Ureter (tissue), 1 donor: Measurements from ENCODE around the gene PRR3. TPM values are rescaled to one million over a fixed set of nuclear protein-coding genes. Genes with fewer than 3 reads are reported as not detected.

Experiments
- DNase-seq: peaks from one replicate; pipeline ENCODE4 v3.0.0-alpha.2; 2020; ENCODE audit warnings: low spot score
- total RNA-seq: library from RNA; stranded (reverse); gene quantifications from one replicate; pipeline ENCODE4 v1.2.4, GENCODE V29; 2023
- donor health status: DM: yes; HTN: yes; CAD: no.

The PRR3 gene
- total RNA-seq, 1 donor from 2014 or later = 17.3 TPM

DNA sequence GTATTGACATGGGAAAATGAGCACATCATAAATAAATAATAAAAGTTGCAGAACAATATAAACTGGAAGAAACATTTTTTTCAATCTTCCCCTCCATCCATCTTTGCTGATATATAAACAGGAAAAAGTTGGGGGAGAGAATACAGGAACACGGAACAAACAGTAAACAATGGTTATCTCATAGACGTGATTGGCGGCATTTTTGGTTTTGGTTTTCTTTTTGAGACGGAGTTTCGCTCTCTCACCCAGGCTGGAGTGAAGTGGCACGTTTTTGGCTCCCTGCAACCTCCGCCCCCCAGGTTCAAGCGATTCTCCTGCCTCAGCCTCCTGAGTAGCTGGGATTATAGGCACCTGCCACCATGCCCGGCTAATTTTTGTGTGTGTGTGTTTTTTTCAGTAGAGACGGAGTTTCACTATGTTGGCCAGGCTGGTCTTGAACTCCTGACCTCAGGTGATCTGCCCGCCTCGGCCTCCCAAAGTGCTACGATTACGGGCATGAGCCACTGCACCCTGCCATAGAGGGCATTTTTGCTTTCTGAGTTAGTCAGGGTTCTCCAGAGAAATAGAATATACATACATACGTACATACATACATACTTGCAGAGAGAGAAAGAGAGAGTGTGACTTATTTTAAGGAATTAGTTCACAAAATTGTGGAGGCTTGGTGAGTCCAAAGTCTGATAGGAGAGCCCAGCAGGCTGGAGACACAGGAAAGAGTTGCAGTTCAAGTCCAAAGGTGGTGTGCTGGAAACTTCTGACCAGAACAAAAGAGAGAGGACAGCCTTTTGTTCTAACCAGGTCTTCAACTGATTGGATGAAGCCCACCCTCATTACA is 23.4 kb upstream of the PRR3 start:
- DNase-seq = no peak

DNA sequence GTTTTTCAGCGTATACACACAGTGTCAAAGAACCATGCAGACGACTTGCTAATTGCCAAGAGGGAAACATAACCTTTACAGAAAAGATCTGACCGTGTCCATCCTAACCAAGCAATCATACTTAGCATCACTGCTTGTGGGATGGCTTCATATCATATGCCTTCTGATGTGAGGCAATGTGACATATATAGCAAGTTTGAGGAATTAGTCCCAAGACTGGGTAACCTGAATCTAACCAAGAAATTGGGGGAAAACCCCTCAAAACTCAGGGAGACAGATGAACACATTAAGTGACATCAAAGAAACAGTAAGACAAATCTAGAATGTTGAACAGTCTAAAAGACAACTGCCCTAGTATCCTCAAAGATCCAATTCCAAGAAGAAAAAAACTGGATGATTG is 19.2 kb upstream of the PRR3 start:
- DNase-seq = no peak

DNA sequence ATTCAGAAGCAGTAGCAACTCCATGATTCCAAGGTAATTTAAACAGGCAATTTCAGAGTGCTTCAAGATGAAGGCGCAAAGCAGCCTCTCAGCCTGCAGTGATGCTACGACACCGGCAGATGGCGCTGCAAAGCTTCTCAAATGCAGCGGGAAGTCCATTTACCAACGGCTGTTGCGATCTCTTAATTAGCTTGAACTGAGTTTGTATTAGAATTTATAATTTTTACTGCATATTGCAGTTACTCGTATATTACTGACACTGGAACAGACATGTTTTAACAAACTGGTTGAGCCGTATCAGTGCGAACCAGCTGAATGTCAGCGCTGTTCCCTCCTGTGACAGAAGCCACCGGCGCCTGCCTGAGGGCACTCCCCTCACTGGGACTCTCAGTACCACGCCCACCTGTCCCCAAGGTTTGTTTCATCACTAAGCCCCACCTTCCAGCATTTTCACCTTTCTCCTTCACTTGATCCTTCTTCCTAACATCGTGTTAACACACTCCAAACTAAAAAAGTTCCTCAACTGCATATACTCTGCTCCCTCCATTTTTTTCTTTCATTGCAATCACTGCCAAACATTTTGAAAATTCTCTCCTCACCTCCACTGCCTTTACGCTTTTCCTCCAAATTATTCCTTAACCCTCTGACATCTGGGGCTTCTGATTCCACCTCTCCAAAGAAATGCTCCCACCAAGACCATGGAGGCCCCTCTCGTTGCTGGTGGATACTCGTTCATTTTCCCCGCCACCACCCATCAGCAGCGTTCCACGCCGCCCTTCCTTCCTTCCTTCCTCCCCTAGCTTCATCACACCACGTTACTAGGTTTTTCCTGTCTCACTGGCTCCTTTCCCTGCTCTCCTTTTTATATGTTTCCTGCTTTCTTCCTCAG is 15.3 kb upstream of the PRR3 start:
- peak; percentile 78 for DNase-seq

GRCh38 chr6:30542404-30542725 is 14.7 kb upstream of the PRR3 start:
- no peak for DNase-seq

- no peak for DNase-seq
Measured at GRCh38 chr6:30542915-30543314, 14.2 kb upstream of the PRR3 start.

GRCh38 chr6:30543821-30544220 is 13.3 kb upstream of the PRR3 start:
- DNase-seq = no peak

DNA sequence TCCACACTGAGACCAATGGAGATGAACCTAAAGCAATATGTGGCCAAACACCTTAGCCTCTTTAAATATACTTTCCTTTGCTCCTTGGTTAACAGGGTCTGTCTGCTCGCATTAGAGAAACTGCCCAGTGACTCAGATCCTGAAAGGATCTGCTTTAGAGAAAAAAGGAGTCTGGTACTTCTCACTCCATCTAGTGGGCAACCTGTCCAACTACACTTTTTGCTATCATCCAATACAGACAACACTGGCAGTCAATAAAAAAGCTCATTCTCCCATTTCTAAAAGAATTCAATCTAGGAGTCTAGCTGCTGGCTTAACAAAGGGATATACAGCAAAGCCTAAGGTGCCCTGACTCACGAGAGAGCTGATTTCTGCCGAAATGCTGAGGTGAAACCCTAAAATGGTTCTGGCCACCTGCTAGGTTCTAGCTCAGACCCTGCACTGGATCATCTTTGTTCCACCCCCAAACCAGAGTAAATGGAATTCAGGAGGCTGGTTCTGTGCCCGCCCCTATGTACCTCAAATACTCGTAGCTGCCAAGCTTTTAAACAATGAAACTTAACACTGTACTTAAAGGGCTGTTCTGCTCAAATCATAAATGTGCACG is 12.3 kb upstream of the PRR3 start:
- DNase-seq = no peak

- DNase-seq = no peak
Measured at GRCh38 chr6:30547454-30547853, 9.6 kb upstream of the PRR3 start.

DNA sequence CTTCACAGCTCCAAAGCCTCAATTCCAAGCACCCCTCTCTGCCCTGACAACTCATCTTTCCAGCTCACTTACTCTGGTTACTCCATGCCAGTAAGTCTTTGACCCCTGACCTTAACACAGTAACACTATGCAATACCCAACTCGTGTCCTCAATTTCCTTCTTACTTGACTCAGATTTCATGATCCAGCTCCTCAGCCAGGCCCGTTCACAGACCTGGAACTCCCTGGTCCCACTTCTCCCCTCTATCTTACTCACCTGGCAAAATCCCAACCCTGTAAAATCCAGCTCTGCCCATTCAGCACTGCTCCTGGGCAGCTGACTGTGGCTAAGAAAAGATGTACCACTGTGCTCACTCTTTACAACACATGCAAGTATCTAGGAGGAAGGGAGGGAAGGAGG is 8.7 kb upstream of the PRR3 start:
- no peak for DNase-seq

- DNase-seq = no peak
Measured at GRCh38 chr6:30554404-30554803, 2.7 kb upstream of the PRR3 start.

- peak; percentile 57 for DNase-seq
Measured at GRCh38 chr6:30554962-30555815, 1.9 kb upstream of the PRR3 start.

GRCh38 chr6:30555816-30556065 is 1.4 kb upstream of the PRR3 start:
- DNase-seq = no peak

DNA sequence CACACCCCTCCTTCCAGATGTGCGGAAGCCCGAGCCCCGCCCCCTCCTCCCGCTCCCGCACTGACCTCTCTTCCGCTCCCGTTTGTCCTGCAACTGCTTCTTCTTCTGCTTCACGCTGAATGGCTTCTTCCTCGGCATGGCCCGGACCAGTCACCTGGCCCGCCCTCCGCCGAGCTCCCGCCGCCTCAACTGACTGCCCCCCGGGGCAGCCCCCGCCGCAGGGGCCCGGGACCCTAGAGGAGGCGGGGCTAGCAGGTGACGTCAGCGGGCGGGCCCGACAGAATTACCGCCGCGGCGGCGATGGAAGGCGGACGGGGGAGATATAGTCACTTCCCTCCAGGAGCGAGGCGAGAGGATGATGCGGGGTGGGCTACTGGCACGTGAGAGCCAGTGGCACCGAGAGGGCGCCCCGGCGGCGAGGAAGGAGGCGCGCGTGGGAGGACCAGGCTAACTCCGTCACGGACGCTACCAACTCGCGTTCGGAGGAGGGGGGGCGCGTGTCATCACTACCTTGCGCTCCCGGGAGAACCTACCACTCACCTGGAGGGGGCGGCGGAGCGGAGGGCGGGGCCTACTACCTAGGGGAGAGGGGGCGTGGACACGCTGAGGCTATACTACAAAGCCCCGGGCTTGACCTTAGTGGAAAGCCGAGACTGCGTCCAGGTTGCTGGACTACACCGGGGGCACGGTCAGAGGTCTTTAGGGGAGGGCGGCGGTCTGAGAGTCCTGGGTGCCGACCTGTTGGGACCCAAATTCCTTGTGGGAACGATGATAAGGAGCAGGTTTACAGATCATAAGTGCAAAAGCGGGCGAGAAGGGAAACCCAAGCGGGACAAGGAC is 809 bp upstream of the PRR3 start, which contains the start of gene GNL1:
TSS of gene GNL1 (minus strand) at position 424 of the 840 bp plus-strand sequence. CDS start at position 138, 286 bp downstream.
- DNase-seq = peak; percentile 97

DNA sequence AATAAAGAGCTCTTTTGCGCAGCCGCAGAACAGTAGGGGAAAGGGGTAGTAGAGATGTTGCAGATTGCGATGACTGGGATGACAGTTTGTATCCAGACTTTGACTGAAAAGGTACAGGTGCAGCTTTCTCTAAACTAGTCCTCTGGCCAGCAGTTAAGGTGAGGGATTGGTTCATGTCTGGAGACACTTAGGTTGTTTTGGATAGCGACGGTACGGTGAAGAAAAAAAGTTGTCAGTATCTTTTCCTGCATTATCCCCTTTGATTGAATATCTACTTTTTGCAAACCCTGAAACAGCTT is 537 bp downstream of the PRR3 start:
- DNase-seq = no peak

GRCh38 chr6:30560930-30561329 is 3.8 kb downstream of the PRR3 start:
- DNase-seq = no peak

- DNase-seq = no peak
Measured at GRCh38 chr6:30562470-30563425, 5.7 kb downstream of the PRR3 start.

DNA sequence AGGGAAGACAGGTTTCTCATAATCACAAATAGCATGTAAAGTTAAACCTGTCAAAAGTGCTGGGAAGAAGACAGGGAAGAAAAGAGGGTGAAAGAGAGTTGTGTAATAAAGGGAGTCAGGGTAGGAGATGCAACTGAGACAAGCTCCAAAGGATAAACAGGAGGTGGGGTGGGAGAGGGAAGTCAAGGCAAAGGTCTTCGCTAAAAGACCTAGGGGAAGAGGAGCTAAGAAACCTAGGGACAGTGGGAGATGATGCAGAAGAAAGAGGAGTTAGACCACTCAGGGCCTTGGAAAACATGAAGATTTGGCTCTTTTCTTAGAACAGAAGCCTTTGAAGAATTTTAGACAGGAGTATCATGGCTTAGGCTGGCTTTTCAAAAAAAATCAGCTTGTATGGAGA is 7.0 kb downstream of the PRR3 start:
- no peak for DNase-seq

DNA sequence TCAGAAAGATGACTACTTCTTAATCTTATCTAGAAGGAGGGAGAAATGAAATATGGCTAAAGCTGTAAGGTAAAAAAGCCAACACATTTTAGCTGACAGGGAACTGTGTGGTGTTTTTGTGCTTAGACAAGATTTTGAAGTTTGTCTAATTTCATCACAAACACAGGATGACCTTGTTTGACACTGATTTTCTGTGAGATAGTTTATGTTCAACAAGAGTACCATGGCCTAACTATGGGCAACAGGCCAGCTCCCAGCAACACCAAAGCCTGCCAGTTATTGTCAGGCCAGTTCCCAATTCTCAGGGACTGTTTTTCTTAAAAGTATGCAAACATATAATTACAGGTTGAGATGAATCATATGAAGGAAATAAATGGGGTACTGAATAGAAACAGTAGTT is 8.7 kb downstream of the PRR3 start:
- no peak for DNase-seq

DNA sequence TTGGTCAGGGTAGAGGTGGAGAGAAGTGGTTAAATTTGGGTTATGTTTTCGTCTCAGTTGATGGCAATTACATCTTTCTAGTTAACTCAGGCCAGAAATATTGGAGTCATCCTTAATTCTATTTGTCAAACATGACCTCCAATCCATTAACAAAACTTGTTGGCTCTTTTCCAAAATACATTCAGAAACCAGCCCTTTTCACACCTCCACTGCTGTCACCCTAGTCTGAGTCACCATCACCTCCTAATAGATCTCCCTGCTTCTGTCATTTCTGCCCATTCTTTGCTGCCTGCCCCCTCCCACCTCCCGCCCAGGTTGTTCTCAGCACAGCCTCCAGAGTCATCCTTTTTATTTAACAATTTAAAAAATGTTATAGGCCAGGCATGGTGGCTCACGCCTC is 11.2 kb downstream of the PRR3 start:
- no peak for DNase-seq

DNA sequence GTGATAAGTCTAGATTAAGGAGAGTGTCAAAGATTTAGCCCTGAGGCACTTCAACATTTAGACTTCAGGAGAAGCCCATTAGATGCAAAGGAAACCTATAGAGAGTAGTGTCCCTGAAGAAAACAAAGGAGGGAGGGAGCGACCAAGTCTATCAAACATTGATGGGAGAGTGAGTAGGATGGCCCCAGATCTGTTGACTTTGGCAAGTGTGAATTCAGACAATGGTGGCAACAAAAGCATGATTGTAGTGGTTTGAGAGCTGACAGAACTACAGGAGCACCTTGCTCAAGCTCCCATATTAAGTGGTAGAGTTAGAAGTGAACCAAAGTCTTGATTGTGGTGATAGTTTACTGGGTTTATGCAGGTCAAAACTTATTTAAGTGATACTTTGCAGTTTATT is 13.2 kb downstream of the PRR3 start:
- no peak for DNase-seq
